GM23338 (cell line): ENCODE data around the gene AIMP1. TPM values are rescaled to one million over a fixed set of nuclear protein-coding genes. Genes with fewer than 3 reads are reported as not detected.

ENCODE experiments used
- ATAC-seq: fragments of 200-7000 bp; cut with Tn5 transposase; 3 replicates; pipeline ENCODE4 v1.9.1; 2020
- DNase-seq: peaks from one replicate; pipeline ENCODE4 v3.0.0-alpha.2; 2015; ENCODE audit warnings: low spot score
- H2AFZ ChIP-seq: fragments of 200-600 bp; sonication (generic); 2 replicates; pipeline ENCODE4 v1.8.0; 2016; ENCODE audit warnings: antibody characterized with exemption, mild to moderate bottlenecking, moderate library complexity
- H3F3A ChIP-seq: fragments of 200-600 bp; sonication (generic); replicated peaks from 2 replicates; pipeline ENCODE4 v1.8.0; 2017; ENCODE audit warnings: antibody characterized with exemption, mixed run types, low read depth
- H3K27ac ChIP-seq: fragments of 200-600 bp; sonication (generic); 2 replicates; pipeline ENCODE4 v1.6.1; 2016; ENCODE audit warnings: low read depth
- H3K27me3 ChIP-seq: fragments of 200-600 bp; sonication (generic); 2 replicates; pipeline ENCODE4 v1.8.0; 2016; ENCODE audit warnings: mild to moderate bottlenecking, mixed run types, moderate library complexity; ENCODE audit not compliant: insufficient read depth
- H3K36me3 ChIP-seq: fragments of 200-600 bp; sonication (generic); 2 replicates; pipeline ENCODE4 v1.8.0; 2016; ENCODE audit warnings: mild to moderate bottlenecking; ENCODE audit not compliant: insufficient read depth
- H3K4me1 ChIP-seq: fragments of 200-600 bp; sonication (generic); 2 replicates; pipeline ENCODE4 v1.8.0; 2016; ENCODE audit warnings: mild to moderate bottlenecking, moderate library complexity; ENCODE audit not compliant: insufficient read depth
- H3K4me2 ChIP-seq: fragments of 200-600 bp; sonication (generic); 2 replicates; pipeline ENCODE4 v1.7.1; 2017; ENCODE audit warnings: mixed run types
- H3K4me3 ChIP-seq: fragments of 200-600 bp; sonication (generic); 2 replicates; pipeline ENCODE4 v1.6.1; 2016; ENCODE audit warnings: mixed run types
- H3K79me2 ChIP-seq: fragments of 200-600 bp; sonication (generic); replicated peaks from 2 replicates; pipeline ENCODE4 v1.8.0; 2017; ENCODE audit warnings: mild to moderate bottlenecking; ENCODE audit not compliant: insufficient read depth
- H3K9me2 ChIP-seq: fragments of 200-600 bp; sonication (generic); 2 replicates; pipeline ENCODE4 v1.8.0; 2017; ENCODE audit not compliant: insufficient read depth
- H4K20me1 ChIP-seq: fragments of 200-600 bp; sonication (generic); replicated peaks from 2 replicates; pipeline ENCODE4 v1.8.0; 2017; ENCODE audit warnings: mild to moderate bottlenecking; ENCODE audit not compliant: insufficient read depth
- H3K27ac Mint-ChIP-seq: 2 replicates; pipeline ENCODE4 v1.8.0; 2020; ENCODE audit warnings: inconsistent platforms, mild to moderate bottlenecking, moderate library complexity, mixed read lengths
- H3K27me3 Mint-ChIP-seq: 3 replicates; pipeline ENCODE4 v1.8.0; 2022; ENCODE audit warnings: low read depth, mild to moderate bottlenecking, moderate library complexity, mixed read lengths, inconsistent platforms; ENCODE audit not compliant: insufficient read depth, poor library complexity
- H3K36me3 Mint-ChIP-seq: 3 replicates; pipeline ENCODE4 v1.8.0; 2021; ENCODE audit warnings: low read depth, mild to moderate bottlenecking, inconsistent platforms, moderate library complexity, mixed read lengths
- H3K4me1 Mint-ChIP-seq: 3 replicates; pipeline ENCODE4 v1.8.0; 2020; ENCODE audit warnings: mild to moderate bottlenecking, inconsistent platforms, mixed read lengths
- H3K4me3 Mint-ChIP-seq: 3 replicates; pipeline ENCODE4 v1.8.0; 2021; ENCODE audit warnings: moderate library complexity, mild to moderate bottlenecking, inconsistent platforms, mixed read lengths
- H3K9me3 Mint-ChIP-seq: 3 replicates; pipeline ENCODE4 v1.8.0; 2020; ENCODE audit warnings: moderate library complexity, mild to moderate bottlenecking, inconsistent platforms, mixed read lengths
- CREB1 ChIP-seq: fragments of 250-450 bp; sonication (Bioruptor Pico); IDR thresholded peaks from 2 replicates; pipeline ENCODE4 v1.5.0; 2020; ENCODE audit warnings: low read depth, mild to moderate bottlenecking, moderate library complexity
- ETS1 ChIP-seq: IDR thresholded peaks from 2 replicates; pipeline ENCODE4 v1.6.1; 2016; ENCODE audit warnings: antibody characterized with exemption
- EZH2phosphoT487 ChIP-seq: fragments of 200-600 bp; sonication (generic); IDR thresholded peaks from one replicate; pipeline ENCODE4 v1.8.1; 2018; ENCODE audit warnings: antibody characterized with exemption; ENCODE audit not compliant: unreplicated experiment
- NANOG ChIP-seq: IDR thresholded peaks from 2 replicates; pipeline ENCODE4 v1.6.1; 2016; ENCODE audit warnings: antibody characterized with exemption, borderline replicate concordance
- STAT1 ChIP-seq: IDR thresholded peaks from one replicate; pipeline ENCODE4 v1.6.1; 2016; ENCODE audit warnings: antibody characterized with exemption; ENCODE audit not compliant: unreplicated experiment
- ZNF114 ChIP-seq: fragments of 250-450 bp; sonication (Bioruptor Pico); IDR thresholded peaks from 2 replicates; pipeline ENCODE4 v1.5.0; 2020; ENCODE audit warnings: mild to moderate bottlenecking, moderate library complexity
- ZNF462 ChIP-seq: fragments of 250-450 bp; sonication (Bioruptor Pico); IDR thresholded peaks from 2 replicates; pipeline ENCODE4 v1.5.0; 2020; ENCODE audit warnings: mild to moderate bottlenecking, moderate library complexity
- polyA plus RNA-seq: library from polyadenylated mRNA; unstranded; fragments of >200 nt; fragmentation: Nextera tagmentation; extraction: Ambion mirVana; gene quantifications from 2 replicates; pipeline ENCODE4 v1.2.1, GENCODE V29; 2016
- total RNA-seq: library from RNA; depleted of rRNA; stranded (reverse); fragments of >200 nt; shearing (Covaris generic); gene quantifications from 2 replicates; pipeline ENCODE4 v1.2.3, GENCODE V29; 2014

The AIMP1 gene
- total and polyA plus RNA-seq, 2 experiments from 2014 or later: 34.5 to 200 TPM

GRCh38 chr4:106366026-106366425, 49.7 kb downstream of the AIMP1 start:
- H3K36me3 ChIP-seq: no peaks in the 10 kb centered on the region
- H3K27ac ChIP-seq: no peak overlapping the region

More at GRCh38 chr4:106366026-106366425, 49.7 kb downstream of the AIMP1 start:
- peaks cover 15% of the 10 kb centered on the region for H3K4me1 Mint-ChIP-seq
- no peak overlapping the region for H3K4me2 ChIP-seq
- no peak overlapping the region for H2AFZ ChIP-seq
- no peaks in the 10 kb centered on the region for H3K9me3 Mint-ChIP-seq
- H4K20me1 ChIP-seq: no peaks in the 10 kb centered on the region
- no peaks in the 10 kb centered on the region for H3K36me3 Mint-ChIP-seq
- no peaks in the 10 kb centered on the region for H3K4me1 ChIP-seq
- H3K27me3 ChIP-seq: no peaks in the 10 kb centered on the region
- no peak for ATAC-seq
- no peaks in the 10 kb centered on the region for H3K79me2 ChIP-seq
- no peaks in the 10 kb centered on the region for H3K9me2 ChIP-seq
- H3K27me3 Mint-ChIP-seq: no peaks in the 10 kb centered on the region
- no peak overlapping the region for H3K27ac Mint-ChIP-seq
- no peak overlapping the region for H3K4me3 Mint-ChIP-seq
- no peak for TF ChIP-seq CREB1
- no peak for TF ChIP-seq ZNF114 (CRISPR knock-in tag)
- no peak for TF ChIP-seq ZNF462 (CRISPR knock-in tag)
- TF ChIP-seq EZH2phosphoT487: no peak
- no peak for TF ChIP-seq ETS1
- no peak for TF ChIP-seq STAT1
- no peak for TF ChIP-seq NANOG
- H3F3A ChIP-seq: no peaks in the 10 kb centered on the region
- DNase-seq: no peak
- H3K4me3 ChIP-seq: no peak overlapping the region
